HepG2 (cell line): Measurements from ENCODE around the gene CNKSR3. TPM values are rescaled to one million over a fixed set of nuclear protein-coding genes. Genes with fewer than 3 reads are reported as not detected.

Experiments used
- BCL6 ChIP-seq: IDR thresholded peaks from 2 replicates; pipeline ENCODE4 v1.6.1; 2016; ENCODE audit warnings: missing genetic modification reagents, missing compliant biosample characterization
- GTF3A ChIP-seq: sonication (generic); formaldehyde crosslinking; conservative IDR thresholded peaks from 2 replicates; pipeline ENCODE4 v1.4.0; 2020; ENCODE audit warnings: mild to moderate bottlenecking, missing genetic modification reagents
- POLR2AphosphoS2 ChIP-seq: IDR thresholded peaks from 2 replicates; pipeline ENCODE4 v1.6.1; 2011; ENCODE audit warnings: low read depth, low read length, improper control_type of control experiment
- RFXAP ChIP-seq: sonication (generic); formaldehyde crosslinking; IDR thresholded peaks from 2 replicates; pipeline ENCODE4 v1.4.0; 2020; ENCODE audit warnings: missing genetic modification reagents, borderline replicate concordance
- SALL1 ChIP-seq: sonication (generic); formaldehyde crosslinking; IDR thresholded peaks from 2 replicates; pipeline ENCODE4 v1.8.0; 2022; ENCODE audit warnings: mild to moderate bottlenecking, missing genetic modification reagents
- SMC3 ChIP-seq: IDR thresholded peaks from 2 replicates; pipeline ENCODE4 v1.6.1; 2011; ENCODE audit warnings: low read length, improper control_type of control experiment
- SPEN ChIP-seq: sonication (generic); formaldehyde crosslinking; IDR thresholded peaks from 2 replicates; pipeline ENCODE4 v1.5.1; 2020; ENCODE audit warnings: low read depth, mild to moderate bottlenecking, missing genetic modification reagents
- ZFP41 ChIP-seq: sonication (generic); formaldehyde crosslinking; IDR thresholded peaks from 2 replicates; pipeline ENCODE4 v1.4.0; 2020; ENCODE audit warnings: mild to moderate bottlenecking, missing genetic modification reagents, borderline replicate concordance
- ZFYVE20 ChIP-seq: sonication (generic); formaldehyde crosslinking; IDR thresholded peaks from 2 replicates; pipeline ENCODE4 v1.8.0; 2023; ENCODE audit warnings: low read depth, mild to moderate bottlenecking, moderate library complexity, missing genetic modification reagents, borderline replicate concordance
- ZKSCAN8 ChIP-seq: IDR thresholded peaks from 2 replicates; pipeline ENCODE4 v1.6.1; 2016; ENCODE audit warnings: borderline replicate concordance, missing genetic modification reagents, missing compliant biosample characterization
- ZMYM2 ChIP-seq: sonication (generic); formaldehyde crosslinking; IDR thresholded peaks from 2 replicates; pipeline ENCODE4 v1.8.0; 2022; ENCODE audit warnings: mild to moderate bottlenecking, missing genetic modification reagents
- ZNF160 ChIP-seq: sonication (generic); formaldehyde crosslinking; IDR thresholded peaks from 2 replicates; pipeline ENCODE4 v1.8.0; 2022; ENCODE audit warnings: mild to moderate bottlenecking, inconsistent platforms, missing genetic modification reagents
- ZNF234 ChIP-seq: sonication (generic); formaldehyde crosslinking; conservative IDR thresholded peaks from 2 replicates; pipeline ENCODE4 v1.5.1; 2020; ENCODE audit warnings: mild to moderate bottlenecking, missing genetic modification reagents
- ZNF292 ChIP-seq: sonication (generic); formaldehyde crosslinking; IDR thresholded peaks from 2 replicates; pipeline ENCODE4 v1.8.1; 2022; ENCODE audit warnings: mild to moderate bottlenecking, low read depth, missing genetic modification reagents, borderline replicate concordance
- ZNF451 ChIP-seq: sonication (generic); formaldehyde crosslinking; IDR thresholded peaks from 2 replicates; pipeline ENCODE4 v1.5.0; 2020; ENCODE audit warnings: mild to moderate bottlenecking, missing genetic modification reagents
- ZNF556 ChIP-seq: sonication (generic); formaldehyde crosslinking; IDR thresholded peaks from 2 replicates; pipeline ENCODE4 v1.4.0; 2020; ENCODE audit warnings: mild to moderate bottlenecking, missing genetic modification reagents, borderline replicate concordance
- ZNF780A ChIP-seq: sonication (generic); formaldehyde crosslinking; IDR thresholded peaks from 2 replicates; pipeline ENCODE4 v1.8.0; 2022; ENCODE audit warnings: mild to moderate bottlenecking, missing genetic modification reagents, moderate library complexity
- ZNF816 ChIP-seq: sonication (generic); formaldehyde crosslinking; IDR thresholded peaks from 2 replicates; pipeline ENCODE4 v1.8.0; 2022; ENCODE audit warnings: missing genetic modification reagents, mild to moderate bottlenecking, borderline replicate concordance
- ZSCAN21 ChIP-seq: sonication (generic); formaldehyde crosslinking; IDR thresholded peaks from 2 replicates; pipeline ENCODE4 v1.8.0; 2022; ENCODE audit warnings: mild to moderate bottlenecking, missing genetic modification reagents, moderate library complexity, borderline replicate concordance
- polyA plus RNA-seq, 8 experiments: library from polyadenylated mRNA; depleted of rRNA in 3 of 8; stranded (reverse) in 7 of 8; unstranded in 1 of 8; fragments of >200 nt; fragmentation: Illumina TruSeq in 4 of 8; extraction: Trizol in 4 of 8; gene quantifications; 2 replicates each; pipeline versions ENCODE4 v1.2.1 to v1.2.3, GENCODE V29; 2011 to 2016; ENCODE audit warnings: low read depth in 4 of 8, missing spikeins in 1 of 8, mixed read lengths in 1 of 8; ENCODE audit not compliant: insufficient read depth in 1 of 8
- total RNA-seq, 5 experiments: library from RNA; depleted of rRNA; stranded (reverse); fragments of >200 nt; fragmentation: Illumina TruSeq; extraction: Trizol; gene quantifications; 2 replicates each; pipeline ENCODE4 v1.2.3, GENCODE V29; 2016; ENCODE audit warnings: low read depth in 1 of 5
- TF ChIP-seq, protein P1 (sequence below): sonication (generic); formaldehyde crosslinking; IDR thresholded peaks from 2 replicates; pipeline ENCODE4 v1.4.0; 2020; ENCODE audit warnings: mild to moderate bottlenecking, missing genetic modification reagents
- TF ChIP-seq, protein P2 (sequence below): sonication (generic); formaldehyde crosslinking; IDR thresholded peaks from 2 replicates; pipeline ENCODE4 v1.4.0; 2020; ENCODE audit warnings: missing genetic modification reagents, borderline replicate concordance
- TF ChIP-seq, protein P3 (sequence below): sonication (generic); IDR thresholded peaks from 2 replicates; pipeline ENCODE4 v1.6.1; 2016; ENCODE audit warnings: low read depth, borderline replicate concordance
- TF ChIP-seq, protein P4 (sequence below): IDR thresholded peaks from 2 replicates; pipeline ENCODE4 v1.6.1; 2016; ENCODE audit warnings: control low read depth
- TF ChIP-seq, protein P5 (sequence below): sonication (generic); formaldehyde crosslinking; IDR thresholded peaks from 2 replicates; pipeline ENCODE4 v1.4.0; 2020; ENCODE audit warnings: missing genetic modification reagents

The CNKSR3 gene
- total and polyA plus RNA-seq, 2 of the 13 experiments (the other 11 are each of a cell fraction or from before 2014, with no cell fraction given): 9.2 to 38.6 TPM

DNA sequence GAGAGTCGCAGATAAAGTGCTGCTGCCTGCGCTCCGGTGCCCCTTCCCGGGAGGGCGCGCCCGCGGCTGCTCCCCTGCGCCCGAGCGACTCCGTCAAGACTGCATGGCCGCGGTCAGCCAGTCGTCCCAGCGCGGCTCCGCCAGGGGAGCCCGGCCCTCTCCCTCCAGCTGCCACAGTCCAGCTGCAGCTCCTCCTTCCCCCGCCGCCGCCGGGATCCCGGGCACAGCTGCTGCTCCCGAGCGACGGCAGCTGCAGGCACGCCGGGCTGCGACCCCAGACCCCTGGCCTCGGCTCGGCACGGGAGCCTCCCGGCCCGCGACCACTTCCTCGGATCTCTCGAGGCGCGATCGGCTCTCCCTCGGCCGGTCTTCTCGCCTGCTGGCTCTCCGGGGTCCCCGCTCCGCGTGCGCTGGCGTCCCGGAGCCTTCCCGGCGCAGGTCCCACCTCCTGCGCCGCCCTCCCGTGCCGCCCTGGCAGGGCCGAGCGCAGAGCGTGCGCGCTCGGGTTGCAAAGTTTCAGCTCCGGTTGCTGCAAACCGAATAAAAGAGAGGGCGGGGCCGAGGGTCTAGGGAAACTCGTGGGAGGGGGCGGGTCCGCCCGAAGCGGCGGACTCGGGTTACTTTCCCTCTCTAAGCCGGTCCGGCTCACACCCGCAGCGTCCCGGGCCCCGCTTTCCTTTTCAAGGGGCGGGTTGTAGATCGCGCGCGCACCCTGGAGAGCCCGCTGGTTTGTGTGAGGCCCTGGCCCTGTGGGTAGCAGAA is at the start of gene CNKSR3 (continued):
- TF ChIP-seq SMC3 (no peak), ZNF780A (CRISPR knock-in tag) (no peak), SPEN (peak; percentile 51), ZNF556 (CRISPR knock-in tag) (peak; percentile 50), ZMYM2 (CRISPR knock-in tag) (no peak), ZNF816 (CRISPR knock-in tag) (peak; percentile 86), BCL6 (CRISPR knock-in tag) (peak; percentile 84), POLR2AphosphoS2 (no peak), ZNF292 (peak; percentile 79; the same call in 1 of the 2 replicates), ZSCAN21 (CRISPR knock-in tag) (peak; percentile 85), ZNF160 (CRISPR knock-in tag) (peak; percentile 90; the same call in 1 of the 2 replicates), RFXAP (CRISPR knock-in tag) (no peak; the same call in 1 of the 2 replicates), ZNF451 (CRISPR knock-in tag) (peak; percentile 23; the same call in 1 of the 2 replicates), ZFP41 (CRISPR knock-in tag) (no peak), ZKSCAN8 (no peak; the same call in 1 of the 2 replicates), GTF3A (peak; percentile 59; the same call in 1 of the 2 replicates), ZNF234 (CRISPR knock-in tag) (peak; percentile 43; the same call in 1 of the 2 replicates), SALL1 (peak; percentile 87; the same call in 1 of the 2 replicates), ZFYVE20 (CRISPR knock-in tag) (peak; percentile 48; the same call in 1 of the 2 replicates)
- TF ChIP-seq, protein P1, sequence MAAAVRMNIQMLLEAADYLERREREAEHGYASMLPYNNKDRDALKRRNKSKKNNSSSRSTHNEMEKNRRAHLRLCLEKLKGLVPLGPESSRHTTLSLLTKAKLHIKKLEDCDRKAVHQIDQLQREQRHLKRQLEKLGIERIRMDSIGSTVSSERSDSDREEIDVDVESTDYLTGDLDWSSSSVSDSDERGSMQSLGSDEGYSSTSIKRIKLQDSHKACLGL (CRISPR knock-in tag): no peak; the same call in 1 of the 2 replicates
- TF ChIP-seq, protein P2, sequence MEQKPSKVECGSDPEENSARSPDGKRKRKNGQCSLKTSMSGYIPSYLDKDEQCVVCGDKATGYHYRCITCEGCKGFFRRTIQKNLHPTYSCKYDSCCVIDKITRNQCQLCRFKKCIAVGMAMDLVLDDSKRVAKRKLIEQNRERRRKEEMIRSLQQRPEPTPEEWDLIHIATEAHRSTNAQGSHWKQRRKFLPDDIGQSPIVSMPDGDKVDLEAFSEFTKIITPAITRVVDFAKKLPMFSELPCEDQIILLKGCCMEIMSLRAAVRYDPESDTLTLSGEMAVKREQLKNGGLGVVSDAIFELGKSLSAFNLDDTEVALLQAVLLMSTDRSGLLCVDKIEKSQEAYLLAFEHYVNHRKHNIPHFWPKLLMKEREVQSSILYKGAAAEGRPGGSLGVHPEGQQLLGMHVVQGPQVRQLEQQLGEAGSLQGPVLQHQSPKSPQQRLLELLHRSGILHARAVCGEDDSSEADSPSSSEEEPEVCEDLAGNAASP (CRISPR knock-in tag): peak; percentile 67
- TF ChIP-seq, protein P3, sequence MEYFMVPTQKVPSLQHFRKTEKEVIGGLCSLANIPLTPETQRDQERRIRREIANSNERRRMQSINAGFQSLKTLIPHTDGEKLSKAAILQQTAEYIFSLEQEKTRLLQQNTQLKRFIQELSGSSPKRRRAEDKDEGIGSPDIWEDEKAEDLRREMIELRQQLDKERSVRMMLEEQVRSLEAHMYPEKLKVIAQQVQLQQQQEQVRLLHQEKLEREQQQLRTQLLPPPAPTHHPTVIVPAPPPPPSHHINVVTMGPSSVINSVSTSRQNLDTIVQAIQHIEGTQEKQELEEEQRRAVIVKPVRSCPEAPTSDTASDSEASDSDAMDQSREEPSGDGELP: peak; percentile 36; the same call in 1 of the 2 replicates
- TF ChIP-seq, protein P4, sequence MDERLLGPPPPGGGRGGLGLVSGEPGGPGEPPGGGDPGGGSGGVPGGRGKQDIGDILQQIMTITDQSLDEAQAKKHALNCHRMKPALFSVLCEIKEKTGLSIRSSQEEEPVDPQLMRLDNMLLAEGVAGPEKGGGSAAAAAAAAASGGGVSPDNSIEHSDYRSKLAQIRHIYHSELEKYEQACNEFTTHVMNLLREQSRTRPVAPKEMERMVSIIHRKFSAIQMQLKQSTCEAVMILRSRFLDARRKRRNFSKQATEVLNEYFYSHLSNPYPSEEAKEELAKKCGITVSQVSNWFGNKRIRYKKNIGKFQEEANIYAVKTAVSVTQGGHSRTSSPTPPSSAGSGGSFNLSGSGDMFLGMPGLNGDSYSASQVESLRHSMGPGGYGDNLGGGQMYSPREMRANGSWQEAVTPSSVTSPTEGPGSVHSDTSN (CRISPR knock-in tag): no peak
- TF ChIP-seq, protein P5, sequence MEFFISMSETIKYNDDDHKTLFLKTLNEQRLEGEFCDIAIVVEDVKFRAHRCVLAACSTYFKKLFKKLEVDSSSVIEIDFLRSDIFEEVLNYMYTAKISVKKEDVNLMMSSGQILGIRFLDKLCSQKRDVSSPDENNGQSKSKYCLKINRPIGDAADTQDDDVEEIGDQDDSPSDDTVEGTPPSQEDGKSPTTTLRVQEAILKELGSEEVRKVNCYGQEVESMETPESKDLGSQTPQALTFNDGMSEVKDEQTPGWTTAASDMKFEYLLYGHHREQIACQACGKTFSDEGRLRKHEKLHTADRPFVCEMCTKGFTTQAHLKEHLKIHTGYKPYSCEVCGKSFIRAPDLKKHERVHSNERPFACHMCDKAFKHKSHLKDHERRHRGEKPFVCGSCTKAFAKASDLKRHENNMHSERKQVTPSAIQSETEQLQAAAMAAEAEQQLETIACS (CRISPR knock-in tag): peak; percentile 82
